Spleen (tissue), 11 donors: Measurements from ENCODE around the gene CPAMD8. TPM values are rescaled to one million over a fixed set of nuclear protein-coding genes. Genes with fewer than 3 reads are reported as not detected.
A peak's percentile ranks its signal among the peaks of the same experiment; 100 is the strongest.

ENCODE experiments used
- DNase-seq: peaks from one replicate; pipeline ENCODE4 v3.0.0-alpha.2; 2020
- H3K27ac ChIP-seq, 8 donors: fragments of 200-600 bp; sonication (generic) in 7 of 8; 1 replicate in 4 of 8; 2 replicates in 4 of 8; pipeline versions ENCODE4 v1.5.0 to v1.8.0; 2016 to 2021; ENCODE audit warnings: inconsistent platforms in 4 of 8, mild to moderate bottlenecking in 4 of 8, moderate library complexity in 1 of 8
- H3K27me3 ChIP-seq, 7 donors: fragments of 200-600 bp; sonication (generic) in 6 of 7; replicated peaks in 1 of 7; 1 replicate in 4 of 7; 2 replicates in 3 of 7; pipeline versions ENCODE4 v1.5.0 to v1.8.0; 2016 to 2021; ENCODE audit warnings: inconsistent platforms in 3 of 7, mild to moderate bottlenecking in 1 of 7
- H3K36me3 ChIP-seq, 6 donors: fragments of 200-600 bp; sonication (generic) in 5 of 6; 1 replicate in 4 of 6; 2 replicates in 2 of 6; pipeline versions ENCODE4 v1.5.0 to v1.8.0; 2016 to 2021; ENCODE audit warnings: inconsistent platforms in 2 of 6
- H3K4me1 ChIP-seq, 6 donors: fragments of 200-600 bp; sonication (generic) in 5 of 6; 1 replicate in 3 of 6; 2 replicates in 3 of 6; pipeline versions ENCODE4 v1.5.0 to v1.8.0; 2016 to 2021; ENCODE audit warnings: inconsistent platforms in 3 of 6
- H3K4me3 ChIP-seq, 8 donors: fragments of 200-600 bp; sonication (generic) in 7 of 8; 1 replicate in 4 of 8; 2 replicates in 4 of 8; pipeline versions ENCODE4 v1.5.0 to v1.8.0; 2016 to 2021; ENCODE audit warnings: inconsistent platforms in 4 of 8, mild to moderate bottlenecking in 4 of 8, moderate library complexity in 2 of 8
- H3K9me3 ChIP-seq, 8 donors: fragments of 200-600 bp; sonication (generic) in 7 of 8; 1 replicate in 4 of 8; 2 replicates in 4 of 8; pipeline versions ENCODE4 v1.5.0 to v1.8.0; 2016 to 2021; ENCODE audit warnings: inconsistent platforms in 4 of 8
- CTCF ChIP-seq, 11 experiments: fragments of 200-600 bp in 7 of 11; fragments of 450-650 bp in 4 of 11; sonication (generic) in 4 of 11; IDR thresholded peaks in 8 of 11; conservative IDR thresholded peaks in 3 of 11; 1 replicate in 7 of 11; 2 replicates in 4 of 11; pipeline versions ENCODE4 v1.4.0 to v1.8.0; 2016 to 2021; ENCODE audit warnings: antibody characterized with exemption in 11 of 11, inconsistent platforms in 4 of 11, mild to moderate bottlenecking in 1 of 11
- POLR2A ChIP-seq, 3 donors: fragments of 450-650 bp; IDR thresholded peaks; one replicate each; pipeline ENCODE4 v1.5.1; 2017; ENCODE audit warnings: antibody characterized with exemption in 3 of 3, mild to moderate bottlenecking in 1 of 3
- POLR2AphosphoS5 ChIP-seq, 3 donors: sonication (generic); formaldehyde crosslinking; IDR thresholded peaks; one replicate each; pipeline ENCODE4 v1.5.1; 2017; ENCODE audit warnings: antibody characterized with exemption in 3 of 3
- WGBS, 5 donors: extraction: QIAGEN DNeasy Blood & Tissue Kit in 3 of 5; methylation state at CpG; one replicate each; pipeline versions ENCODE4 v1.1.5 to v1.1.7; 2013 to 2018; 5-methylcytosine and 5-hydroxymethylcytosine counted together
- intact Hi-C: fragments of 100-400 bp; cut with DNase I; formaldehyde crosslinking; loops from one replicate; pipeline ENCODE4 v1.15.0; 2023; ENCODE audit warnings: low total_unique reads
- polyA plus RNA-seq, 3 donors: library from polyadenylated mRNA; stranded (reverse); fragments of 200-250 nt; gene quantifications; one replicate each; pipeline ENCODE4 v1.2.1, GENCODE V29; 2013
- total RNA-seq, 7 donors: library from RNA; depleted of rRNA in 3 of 7; stranded (reverse); fragments of >200 nt in 3 of 7; fragmentation: NEBNext Ultra II Directional in 4 of 7; extraction: Animal tissue kit (Norgen Biotek cat#: 25700) in 4 of 7; gene quantifications; one replicate each; pipeline versions ENCODE4 v1.1.0 to v1.2.1, GENCODE V29; 2016 to 2021
- donor health status: healthy with polysubstance abuse.
- donor health status: DM: no; HTN: no; CAD: no; lungs with moderate emphysema.
- donor health status: DM: no; HTN: no; CAD: no.
- donor health status: Bipolar disorder and iron deficiency.
- donor health status: healthy.
- donor health status: DM: no; HTN: no; CAD: no.
- donor health status: DM: yes; HTN: yes; CAD: no.

CPAMD8 gene
- total and polyA plus RNA-seq, 10 donors: 2.1 to 18.7 (median 8.5) TPM

GRCh38 chr19:16891696-16892382, 134.8 kb downstream of the CPAMD8 start:
- intact Hi-C loops: loop anchor here (10.0 kb wide), 1 partner anchor 57 kb away; no protein-coding TSS in a partner anchor
- Histone ChIP-seq H3K9me3 (no peaks in the 10 kb centered on the region), H3K36me3 (no peaks in the 10 kb centered on the region), H3K27ac (no peak overlapping the region), H3K27me3 (peaks cover 0 to 71% (median 5%) of the 10 kb centered on the region in 7 donors), H3K4me1 (peaks cover 15 to 91% (median 68%) of the 10 kb centered on the region in 6 donors), H3K4me3 (no peak overlapping the region)
- TF ChIP-seq POLR2AphosphoS5 (IDR thresholded peaks at IDR 0.05): no peak
- no peak for TF ChIP-seq CTCF (IDR thresholded peaks at IDR 0.05 in 8 of 11, conservative IDR thresholded peaks at IDR 0.05 in 3 of 11)
- no peak for TF ChIP-seq POLR2A (IDR thresholded peaks at IDR 0.05)
- no peak for DNase-seq
- WGBS, 5 donors: 86 to 93% (median 92%) methylated on average over 9 to 12 of the region's 12 CpGs

- no peaks in the 10 kb centered on the region for H3K36me3 ChIP-seq
- WGBS, 5 donors: 89 to 92% (median 90%) methylated on average over 20 to 24 of the region's 24 CpGs
- DNase-seq: no peak
- peaks cover 15 to 88% (median 60%) of the 10 kb centered on the region in 6 donors for H3K4me1 ChIP-seq
- TF ChIP-seq POLR2AphosphoS5 (IDR thresholded peaks at IDR 0.05) (no peak), POLR2A (IDR thresholded peaks at IDR 0.05) (no peak), CTCF (IDR thresholded peaks at IDR 0.05 in 8 of 11, conservative IDR thresholded peaks at IDR 0.05 in 3 of 11) (no peak)
- H3K27me3 ChIP-seq: peaks cover 0 to 59% (median 0%) of the 10 kb centered on the region in 7 donors
- H3K4me3 ChIP-seq: no peak overlapping the region
- H3K27ac ChIP-seq: peak overlapping the region in 1 of 8 donors; percentile 76
- H3K9me3 ChIP-seq: no peaks in the 10 kb centered on the region
- intact Hi-C loops: loop anchor here (10.0 kb wide), 1 partner anchor 56 kb away; no protein-coding TSS in a partner anchor
These were observed 136.0 kb downstream of the CPAMD8 start for GRCh38 chr19:16890461-16891184.

DNA sequence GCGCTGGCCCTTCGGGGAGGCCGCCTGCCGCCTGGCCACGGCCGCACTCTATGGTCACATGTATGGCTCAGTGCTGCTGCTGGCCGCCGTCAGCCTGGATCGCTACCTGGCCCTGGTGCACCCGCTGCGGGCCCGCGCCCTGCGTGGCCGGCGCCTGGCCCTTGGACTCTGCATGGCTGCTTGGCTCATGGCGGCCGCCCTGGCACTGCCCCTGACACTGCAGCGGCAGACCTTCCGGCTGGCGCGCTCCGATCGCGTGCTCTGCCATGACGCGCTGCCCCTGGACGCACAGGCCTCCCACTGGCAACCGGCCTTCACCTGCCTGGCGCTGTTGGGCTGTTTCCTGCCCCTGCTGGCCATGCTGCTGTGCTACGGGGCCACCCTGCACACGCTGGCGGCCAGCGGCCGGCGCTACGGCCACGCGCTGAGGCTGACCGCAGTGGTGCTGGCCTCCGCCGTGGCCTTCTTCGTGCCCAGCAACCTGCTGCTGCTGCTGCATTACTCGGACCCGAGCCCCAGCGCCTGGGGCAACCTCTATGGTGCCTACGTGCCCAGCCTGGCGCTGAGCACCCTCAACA, 136.6 kb downstream of the CPAMD8 start:
- no peaks in the 10 kb centered on the region for H3K36me3 ChIP-seq
- peaks cover 0 to 53% (median 0%) of the 10 kb centered on the region in 7 donors for H3K27me3 ChIP-seq
- no peaks in the 10 kb centered on the region for H3K9me3 ChIP-seq
- WGBS, 5 donors: 93 to 99% (median 97%) methylated on average over 17 to 48 of the region's 48 CpGs
- H3K4me1 ChIP-seq: peaks cover 15 to 83% (median 55%) of the 10 kb centered on the region in 6 donors
- no peak for DNase-seq
- H3K4me3 ChIP-seq: peak overlapping the region in 2 of 8 donors; percentile 23 to 52
- TF ChIP-seq POLR2A (IDR thresholded peaks at IDR 0.05) (no peak), POLR2AphosphoS5 (IDR thresholded peaks at IDR 0.05) (peak in 1 of 3 donors; percentile 16)
- H3K27ac ChIP-seq: peak overlapping the region in 5 of 8 donors; percentile 62 to 79 (median 72)
- intact Hi-C loops: loop anchor here (10.0 kb wide), 1 partner anchor 55 kb away; no protein-coding TSS in a partner anchor

DNA sequence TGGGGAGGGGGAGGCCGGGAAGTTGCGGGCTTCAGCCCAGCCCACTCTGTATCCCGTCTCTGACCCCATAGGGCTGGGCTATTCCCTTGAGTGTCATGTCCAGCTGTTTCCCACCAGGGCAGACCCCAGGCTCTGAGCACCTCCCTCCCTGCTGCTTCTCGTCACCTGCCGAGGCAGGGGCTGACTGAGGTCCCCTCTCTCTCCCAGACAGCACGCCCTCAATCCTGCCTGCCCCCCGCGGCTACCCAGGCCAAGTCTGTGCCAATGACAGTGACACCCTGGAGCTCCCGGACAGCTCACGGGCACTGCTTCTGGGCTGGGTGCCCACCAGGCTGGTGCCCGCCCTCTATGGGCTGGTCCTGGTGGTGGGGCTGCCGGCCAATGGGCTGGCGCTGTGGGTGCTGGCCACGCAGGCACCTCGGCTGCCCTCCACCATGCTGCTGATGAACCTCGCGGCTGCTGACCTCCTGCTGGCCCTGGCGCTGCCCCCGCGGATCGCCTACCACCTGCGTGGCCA, 137.2 kb downstream of the CPAMD8 start:
- no peaks in the 10 kb centered on the region for H3K36me3 ChIP-seq
- intact Hi-C loops: no loop called here
- no peaks in the 10 kb centered on the region for H3K9me3 ChIP-seq
- TF ChIP-seq POLR2AphosphoS5 (IDR thresholded peaks at IDR 0.05) (peak in 1 of 3 donors; percentile 47), CTCF (IDR thresholded peaks at IDR 0.05 in 8 of 11, conservative IDR thresholded peaks at IDR 0.05 in 3 of 11) (peak in 2 of 11 experiments; percentile 10 to 22), POLR2A (IDR thresholded peaks at IDR 0.05) (no peak)
- peak overlapping the region in 3 of 8 donors; percentile 23 to 52 (median 25) for H3K4me3 ChIP-seq
- peaks cover 15 to 79% (median 52%) of the 10 kb centered on the region in 6 donors for H3K4me1 ChIP-seq
- DNase-seq: no peak
- H3K27ac ChIP-seq: peak overlapping the region in 6 of 8 donors; percentile 55 to 79 (median 68)
- WGBS, 5 donors: 36 to 64% (median 56%) methylated on average over 11 to 22 of the region's 22 CpGs
- peaks cover 0 to 47% (median 0%) of the 10 kb centered on the region in 7 donors for H3K27me3 ChIP-seq
